HG03139 (cell line): ENCODE results near the gene SCUBE2.

ENCODE experiments used
- ATAC-seq: cut with Tn5 transposase; IDR thresholded peaks from one replicate; pipeline ENCODE4 v1.9.1; 2021; ENCODE audit not compliant: unreplicated experiment

Gene SCUBE2

GRCh38 chr11:8971196-8971923 is 120.0 kb downstream of the SCUBE2 start:
- ATAC-seq: no peak
